ENCODE data around the gene MLKL.
"Not testable (repeated sequence)": the region's sequence is repeated elsewhere in the genome, so short reads cannot be mapped to it uniquely, and the experiment has no call there.

The MLKL gene

GRCh38 chr16:74699666-74700065 lies 996 bp downstream of the MLKL start:
- no peak for DNase-seq (ENCODE audit: low read depth)

- DNase-seq (ENCODE audit: low read depth) = no peak
Observed at GRCh38 chr16:74698222-74698621, 2.4 kb downstream of the MLKL start.

DNA sequence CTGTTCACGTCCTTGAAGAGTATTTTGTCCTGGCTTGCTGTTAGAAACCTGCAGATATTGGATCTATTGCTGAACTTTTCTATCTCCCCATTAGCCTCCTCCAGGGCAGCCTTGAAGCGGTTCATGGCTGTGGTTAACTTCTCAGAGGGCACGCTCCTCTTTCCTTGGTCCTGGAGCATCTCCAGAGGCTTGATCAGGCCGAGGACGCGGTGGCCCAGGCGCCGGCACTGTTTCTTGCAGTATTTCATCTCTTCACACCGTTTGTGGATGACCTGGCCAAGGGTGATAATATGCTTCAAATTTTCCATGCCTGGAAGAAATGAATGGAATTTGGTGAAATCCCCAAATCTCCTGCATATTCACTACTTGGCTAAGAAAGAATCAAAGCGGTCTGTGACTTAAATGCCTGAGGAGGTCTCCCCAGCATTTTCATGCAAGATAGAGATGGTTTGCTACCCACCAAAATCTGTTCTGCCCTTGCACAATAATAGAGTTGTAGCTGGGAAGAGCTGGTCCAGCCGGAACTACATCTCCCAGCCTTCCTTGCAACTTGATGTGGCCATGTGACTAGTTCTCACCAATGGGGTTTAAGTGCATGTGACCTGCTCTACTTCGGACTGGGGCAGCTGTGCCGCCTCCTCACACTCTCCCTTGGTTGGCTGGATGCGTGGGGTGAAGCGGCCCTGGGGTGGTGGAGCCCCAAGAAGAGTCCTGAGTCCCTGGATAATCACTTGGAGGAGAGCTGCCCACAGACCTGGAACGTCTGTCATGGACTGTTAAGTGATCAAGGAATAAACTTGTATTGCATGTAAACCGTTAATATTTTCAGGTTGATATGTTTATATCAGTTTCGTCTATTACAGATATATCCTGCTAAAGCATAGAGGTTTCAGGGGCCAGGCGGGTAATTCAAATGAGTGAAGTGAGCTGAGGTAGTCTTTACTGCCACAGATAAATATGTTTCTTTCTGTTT lies 4.9 kb downstream of the MLKL start:
- DNase-seq (ENCODE audit: low read depth) = peak; percentile 83

GRCh38 chr16:74691093-74691855 lies 9.4 kb downstream of the MLKL start:
- DNase-seq (ENCODE audit: low read depth) = no peak

- no peak for DNase-seq (ENCODE audit: low read depth)
Observed at GRCh38 chr16:74682556-74682955, 18.1 kb downstream of the MLKL start.

DNA sequence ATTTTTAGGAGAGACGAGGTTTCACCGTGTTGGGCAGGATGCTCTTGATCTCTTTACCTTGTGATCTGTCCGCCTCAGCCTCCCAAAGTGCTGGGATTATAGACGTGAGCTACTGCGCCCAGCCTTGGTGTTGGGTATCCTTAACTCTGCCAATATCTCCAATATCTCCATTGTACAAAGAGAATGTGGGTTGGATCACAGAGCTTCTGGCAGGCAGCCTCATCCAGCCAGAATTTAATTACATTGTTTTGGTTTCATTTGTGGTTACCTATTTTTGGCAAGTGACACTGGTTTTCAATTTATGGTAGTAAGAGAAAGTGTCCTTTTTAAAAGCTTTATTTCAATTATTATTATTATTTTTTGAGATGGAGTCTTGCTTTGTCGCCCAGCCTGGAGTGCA lies 20.0 kb downstream of the MLKL start:
- DNase-seq (ENCODE audit: low read depth) = no peak

- DNase-seq (ENCODE audit: low read depth) = no peak
Observed at GRCh38 chr16:74679983-74680382, 20.7 kb downstream of the MLKL start.

DNA sequence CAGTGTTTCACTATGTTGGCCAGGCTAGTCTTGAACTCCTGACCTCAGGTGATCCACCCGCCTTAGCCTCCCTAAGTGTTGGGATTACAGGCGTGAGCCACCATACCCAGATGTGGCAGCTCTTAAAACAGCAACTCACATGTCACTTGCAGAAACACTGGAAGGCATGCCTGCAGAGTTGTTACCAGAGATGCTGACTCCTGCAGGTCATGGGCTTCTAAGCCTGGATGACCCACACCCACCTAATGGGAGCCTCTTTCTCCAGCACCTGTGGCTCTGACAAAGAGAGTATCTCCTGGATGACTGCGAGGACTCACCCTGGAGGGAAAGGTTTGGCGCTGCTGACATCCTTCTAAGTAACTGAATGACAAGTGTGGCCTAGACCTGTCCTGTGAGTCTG lies 22.8 kb downstream of the MLKL start:
- no peak for DNase-seq (ENCODE audit: low read depth)

DNA sequence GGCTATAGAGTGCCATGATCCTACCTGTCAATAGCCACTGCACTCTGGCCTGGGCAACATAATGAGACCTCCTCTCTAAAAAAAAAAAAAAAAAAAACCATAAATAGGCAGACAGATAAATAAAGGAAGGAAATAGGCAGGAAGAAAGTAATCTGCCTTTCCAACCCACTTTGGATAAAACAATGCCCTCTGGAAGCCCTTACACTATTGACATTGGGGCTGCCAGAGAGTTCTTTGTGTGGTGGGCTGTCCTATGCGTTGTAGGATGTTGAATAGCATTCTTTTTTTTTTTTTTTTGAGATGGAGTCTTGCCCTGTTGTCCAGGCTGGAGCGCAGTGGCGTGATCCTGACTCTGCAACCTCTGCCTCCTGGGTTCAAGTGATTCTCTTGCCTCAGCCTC lies 26.8 kb downstream of the MLKL start:
- no peak for DNase-seq (ENCODE audit: low read depth)

DNA sequence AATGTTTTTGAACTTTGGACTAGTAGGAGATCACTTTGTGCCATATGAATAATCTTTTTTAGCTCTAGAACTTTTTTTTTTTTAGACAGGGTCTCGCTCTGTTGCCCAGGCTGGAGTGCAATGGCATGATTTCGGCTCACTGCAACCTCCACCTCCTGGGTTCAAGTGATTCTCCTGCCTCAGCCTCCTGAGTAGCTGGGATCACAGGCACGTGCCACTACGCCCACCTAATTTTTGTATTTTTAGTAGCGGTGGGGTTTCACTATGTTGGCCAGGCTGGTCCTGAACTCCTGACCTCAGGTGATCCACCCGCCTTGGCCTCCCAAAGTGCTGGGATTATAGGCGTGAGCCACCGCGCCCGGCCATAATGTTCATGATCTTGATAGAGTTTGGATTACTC lies 31.8 kb downstream of the MLKL start:
- not testable (repeated sequence) for DNase-seq (ENCODE audit: low read depth)

- DNase-seq (ENCODE audit: low read depth) = no peak
Observed at GRCh38 chr16:74667255-74667700, 33.4 kb downstream of the MLKL start.

DNA sequence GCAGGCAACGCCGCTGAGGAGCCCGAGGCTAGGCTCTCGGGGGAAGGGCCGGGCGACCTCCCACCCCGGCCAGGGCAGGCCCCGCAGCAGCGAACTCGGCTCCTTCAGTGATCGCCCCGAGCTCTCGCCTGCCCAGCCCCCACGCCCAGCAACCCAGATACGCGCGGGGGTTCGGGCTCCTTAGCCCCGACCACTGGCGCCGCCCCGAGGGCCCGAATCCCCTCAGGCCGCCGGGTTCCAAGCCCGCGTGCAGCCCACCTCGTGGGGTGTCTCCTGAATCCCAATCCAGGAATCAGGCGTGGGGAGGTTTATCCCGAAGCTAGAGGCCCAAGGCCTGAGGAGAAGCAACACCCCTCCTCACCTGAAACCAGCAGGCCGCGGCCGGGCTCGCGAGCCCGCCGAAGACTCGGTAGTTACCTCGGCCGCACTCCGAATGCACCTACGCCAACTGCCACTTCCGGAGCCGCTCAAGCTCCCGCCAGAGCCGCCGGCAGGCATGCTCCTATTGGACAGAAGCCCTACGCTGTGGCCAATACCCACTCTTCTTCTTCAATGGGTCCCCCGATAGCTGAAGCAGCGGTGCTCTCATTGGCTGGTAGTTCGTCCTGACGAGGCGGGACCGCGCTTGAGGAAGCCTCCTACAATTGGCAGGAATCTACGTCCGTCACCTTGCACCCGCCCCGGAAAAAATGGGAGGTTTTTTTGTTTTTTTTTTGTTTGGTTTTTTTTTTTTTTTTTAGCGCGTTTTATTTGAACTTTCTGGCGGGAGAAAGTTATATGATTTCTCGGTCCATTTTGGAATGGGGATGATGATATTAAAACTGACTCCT lies 34.0 kb downstream of the MLKL start, which contains the start of gene RFWD3:
RFWD3 (minus strand) TSS at position 453 of the 830 bp plus-strand sequence. CDS start 5,428 bp downstream, outside the sequence.
- DNase-seq (ENCODE audit: low read depth) = peak; percentile 97

GRCh38 chr16:74666010-74666421 lies 34.6 kb downstream of the MLKL start:
- no peak for DNase-seq (ENCODE audit: low read depth)

DNA sequence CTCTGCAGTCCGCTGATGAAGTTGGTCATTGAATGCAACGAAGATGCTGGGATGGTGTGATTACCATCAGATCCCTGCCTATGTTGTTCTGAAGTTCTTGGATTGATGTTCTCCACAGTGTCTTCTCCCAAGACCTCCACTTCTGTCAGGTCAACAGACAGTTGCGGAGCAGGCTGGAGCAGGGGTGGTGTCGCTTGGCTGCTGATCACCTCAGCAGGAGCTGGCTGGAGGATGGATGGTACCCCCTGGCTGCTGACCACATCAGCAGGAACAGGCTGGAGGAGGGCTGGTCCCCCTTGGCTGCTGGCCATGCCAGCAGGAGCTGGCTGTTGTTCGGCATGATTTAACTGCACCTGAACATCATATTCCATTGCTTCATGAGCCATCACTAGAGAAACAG lies 39.6 kb downstream of the MLKL start:
- no peak for DNase-seq (ENCODE audit: low read depth)

- DNase-seq (ENCODE audit: low read depth) = no peak
Observed at GRCh38 chr16:74660383-74660782, 40.3 kb downstream of the MLKL start.

DNA sequence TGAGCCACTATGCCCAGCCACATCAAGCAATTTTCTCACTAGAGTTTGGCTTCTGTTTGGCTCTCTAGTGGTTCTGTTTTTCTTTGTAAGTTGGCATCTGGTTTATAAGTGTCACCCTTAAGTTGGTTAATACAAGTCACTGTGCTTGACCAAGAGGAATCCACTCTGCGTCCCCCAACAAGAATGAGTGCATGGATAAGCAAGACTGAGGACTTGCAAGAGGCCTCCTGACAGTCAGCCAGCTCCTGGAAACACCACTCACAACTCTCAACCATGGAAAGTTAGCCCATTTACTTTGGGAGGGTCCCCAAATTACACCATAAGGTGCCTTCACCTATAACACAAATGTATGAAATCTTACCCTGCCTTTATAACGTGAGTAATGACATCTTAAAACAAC lies 41.6 kb downstream of the MLKL start:
- no peak for DNase-seq (ENCODE audit: low read depth)

DNA sequence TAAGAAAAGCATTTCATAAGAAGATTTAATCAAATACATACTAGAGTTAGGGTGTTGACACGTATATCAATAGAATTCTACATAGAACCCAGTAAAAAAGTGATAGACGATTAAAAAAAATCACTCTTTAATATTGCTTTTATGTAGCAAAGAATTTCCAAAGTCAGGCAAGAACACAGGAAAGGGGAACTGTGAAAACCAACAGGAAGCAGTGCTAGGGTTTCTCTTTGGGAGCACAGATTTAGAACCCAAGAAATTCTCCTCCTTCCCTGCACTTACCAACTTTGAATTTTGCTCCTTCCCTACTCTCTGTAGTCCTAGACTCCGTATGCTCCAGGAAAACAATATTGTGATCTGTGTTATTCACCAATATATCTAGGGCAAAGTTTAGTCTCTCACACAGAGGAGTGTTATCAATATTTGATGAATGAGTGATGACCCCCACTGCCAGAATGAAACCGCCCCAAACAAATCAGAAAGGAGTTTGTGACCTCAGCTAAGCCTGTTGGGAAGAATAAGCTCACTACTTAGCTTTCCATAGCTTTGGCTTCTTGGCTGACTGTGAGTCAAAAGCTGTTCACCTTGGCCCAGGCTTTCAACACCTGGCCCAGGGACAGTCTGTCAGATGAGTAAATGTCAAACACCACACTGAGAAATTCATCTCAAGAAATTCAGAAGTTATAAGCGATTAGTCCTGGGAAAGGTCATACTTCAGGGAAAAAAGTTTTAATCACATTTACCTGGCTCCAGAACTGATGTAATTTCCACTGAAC lies 42.6 kb downstream of the MLKL start:
- DNase-seq (ENCODE audit: low read depth) = no peak

- no peak for DNase-seq (ENCODE audit: low read depth)
Observed at GRCh38 chr16:74654536-74655050, 46.1 kb downstream of the MLKL start.

- not testable (repeated sequence) for DNase-seq (ENCODE audit: low read depth)
Observed at GRCh38 chr16:74652883-74653282, 47.8 kb downstream of the MLKL start.

DNA sequence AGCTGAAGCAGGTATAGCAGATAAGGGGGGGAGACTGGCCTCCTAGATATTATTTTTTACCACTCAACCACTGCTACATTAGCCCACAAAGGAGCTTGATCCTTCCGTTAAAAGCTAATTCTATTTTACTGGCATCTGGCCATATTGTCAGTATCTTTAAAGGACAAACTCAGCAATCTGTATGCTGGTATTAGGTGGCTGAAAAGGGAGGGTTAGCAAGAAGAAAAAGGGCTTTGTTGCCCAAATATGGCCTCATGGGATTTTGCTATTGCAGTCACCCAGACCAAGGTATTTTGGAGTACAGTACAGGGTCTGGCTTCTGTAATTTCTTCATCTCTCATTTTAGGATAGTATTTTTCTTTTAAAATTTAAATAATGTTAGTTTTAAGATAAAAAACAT lies 48.4 kb downstream of the MLKL start:
- DNase-seq (ENCODE audit: low read depth) = no peak

DNA sequence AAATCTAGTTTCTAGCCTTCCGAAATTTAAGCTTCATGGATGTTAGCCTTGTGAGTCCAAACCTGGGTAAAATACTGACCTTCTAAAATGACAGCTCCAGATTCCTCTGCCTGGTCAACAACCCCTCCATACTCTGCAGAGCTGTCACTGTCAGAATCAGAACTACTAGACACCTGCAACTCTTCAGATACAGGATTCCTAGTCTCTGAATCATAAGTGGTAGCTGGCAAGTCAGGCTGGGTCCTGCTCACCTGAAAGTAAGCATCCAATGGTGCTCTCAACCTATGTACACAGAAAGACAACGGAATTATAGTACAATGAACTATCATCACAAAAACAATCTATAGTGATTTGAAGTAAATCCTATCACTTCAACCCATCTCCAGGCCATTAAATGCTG lies 48.8 kb downstream of the MLKL start:
- no peak for DNase-seq (ENCODE audit: low read depth)
